Psoas muscle (tissue), 8 donors: Measurements from ENCODE around the gene MRPL10. TPM values are rescaled to one million over a fixed set of nuclear protein-coding genes. Genes with fewer than 3 reads are reported as not detected.
A peak's percentile ranks its signal among the peaks of the same experiment; 100 is the strongest.

Experiments
- ATAC-seq, 4 donors: fragments of 200-7000 bp; cut with Tn5 transposase; one replicate each; pipeline ENCODE4 v1.9.1; 2020; ENCODE audit warnings: moderate library complexity in 3 of 4, mild to moderate bottlenecking in 2 of 4
- DNase-seq, 2 donors: peaks; one replicate each; pipeline ENCODE4 v3.0.0-alpha.2; 2020
- H3K27ac ChIP-seq: fragments of 200-600 bp; one replicate; pipeline ENCODE4 v1.8.0; 2022
- H3K27me3 ChIP-seq, 3 donors: fragments of 200-600 bp in 1 of 3; one replicate each; pipeline versions ENCODE4 v1.6.1 to v1.8.0; 2013 to 2022; ENCODE audit warnings: low read length in 2 of 3, mild to moderate bottlenecking in 2 of 3, moderate library complexity in 1 of 3; ENCODE audit not compliant: insufficient read depth in 3 of 3
- H3K36me3 ChIP-seq, 2 donors: fragments of 200-600 bp in 1 of 2; one replicate each; pipeline versions ENCODE4 v1.6.1 to v1.8.0; 2013 to 2022; ENCODE audit warnings: low read depth in 1 of 2, mild to moderate bottlenecking in 1 of 2, moderate library complexity in 1 of 2; ENCODE audit not compliant: insufficient read depth in 1 of 2
- H3K4me1 ChIP-seq: fragments of 200-600 bp; one replicate; pipeline ENCODE4 v1.8.0; 2022
- H3K4me3 ChIP-seq: fragments of 200-600 bp; one replicate; pipeline ENCODE4 v1.8.0; 2022; ENCODE audit warnings: mild to moderate bottlenecking
- H3K9me3 ChIP-seq: fragments of 200-600 bp; one replicate; pipeline ENCODE4 v1.8.0; 2022
- WGBS, 3 donors: extraction: QIAGEN DNeasy Blood & Tissue Kit; methylation state at CpG; one replicate each; pipeline versions ENCODE4 v1.1.6 to v1.1.7; 2013; 5-methylcytosine and 5-hydroxymethylcytosine counted together
- intact Hi-C, 2 donors: fragments of 100-400 bp; cut with DNase I; formaldehyde crosslinking; loops; one replicate each; pipeline versions ENCODE4 v1.11.0 to v1.14.2; 2022
- polyA plus RNA-seq, 3 donors: library from polyadenylated mRNA; stranded (reverse); fragments of 200-250 nt; gene quantifications; one replicate each; pipeline ENCODE4 v1.2.3, GENCODE V29; 2013
- total RNA-seq, 4 donors: library from RNA; stranded (reverse); fragmentation: NEBNext Ultra II Directional in 2 of 4; extraction: Animal tissue kit (Norgen Biotek cat#: 25700) in 2 of 4; gene quantifications; one replicate each; pipeline versions ENCODE4 v1.2.1 to v1.2.4, GENCODE V29; 2021 to 2023
- TF ChIP-seq, protein P1 (sequence below): fragments of 200-600 bp; IDR thresholded peaks from one replicate; pipeline ENCODE4 v1.8.0; 2022; ENCODE audit warnings: antibody characterized with exemption
- donor health status: healthy with polysubstance abuse.
- donor health status: DM: no; HTN: no; CAD: no; lungs with moderate emphysema.
- donor health status: Bipolar disorder and iron deficiency.
- donor health status: healthy.
- donor health status: DM: yes; HTN: yes; CAD: no.
- donor health status: DM: no; HTN: no; CAD: no.
- donor health status: DM: no; HTN: no; CAD: no.
- donor health status: DM: yes; HTN: yes; CAD: no.

Gene MRPL10
- total and polyA plus RNA-seq, 7 donors = 37.8 to 78.6 (median 47.0) TPM

DNA sequence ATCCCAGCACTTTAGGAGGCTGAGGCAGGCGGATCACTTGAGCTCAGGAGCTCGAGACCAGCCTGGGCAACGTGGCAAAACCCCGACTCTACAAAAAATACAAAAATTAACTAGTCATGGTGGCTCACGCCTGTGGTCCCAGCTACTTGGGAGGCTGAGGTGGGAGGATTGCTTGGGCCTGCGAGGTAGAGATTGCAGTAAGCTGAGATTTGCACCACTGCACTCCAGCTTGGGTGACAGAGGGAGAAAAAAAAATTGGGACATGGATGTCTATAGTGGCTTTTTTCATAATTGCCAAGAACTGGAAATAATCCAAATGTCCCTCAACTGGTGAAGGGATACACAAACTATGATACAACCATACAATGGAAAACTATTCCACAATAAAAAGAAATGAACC, 38.4 kb downstream of the MRPL10 start:
- Histone ChIP-seq H3K27me3 (peaks cover 0 to 68% (median 15%) of the 10 kb centered on the region in 3 donors), H3K4me3 (no peak overlapping the region), H3K27ac (no peak overlapping the region), H3K9me3 (no peaks in the 10 kb centered on the region), H3K4me1 (peaks cover 4% of the 10 kb centered on the region), H3K36me3 (no peaks in the 10 kb centered on the region)
- TF ChIP-seq, protein P1, sequence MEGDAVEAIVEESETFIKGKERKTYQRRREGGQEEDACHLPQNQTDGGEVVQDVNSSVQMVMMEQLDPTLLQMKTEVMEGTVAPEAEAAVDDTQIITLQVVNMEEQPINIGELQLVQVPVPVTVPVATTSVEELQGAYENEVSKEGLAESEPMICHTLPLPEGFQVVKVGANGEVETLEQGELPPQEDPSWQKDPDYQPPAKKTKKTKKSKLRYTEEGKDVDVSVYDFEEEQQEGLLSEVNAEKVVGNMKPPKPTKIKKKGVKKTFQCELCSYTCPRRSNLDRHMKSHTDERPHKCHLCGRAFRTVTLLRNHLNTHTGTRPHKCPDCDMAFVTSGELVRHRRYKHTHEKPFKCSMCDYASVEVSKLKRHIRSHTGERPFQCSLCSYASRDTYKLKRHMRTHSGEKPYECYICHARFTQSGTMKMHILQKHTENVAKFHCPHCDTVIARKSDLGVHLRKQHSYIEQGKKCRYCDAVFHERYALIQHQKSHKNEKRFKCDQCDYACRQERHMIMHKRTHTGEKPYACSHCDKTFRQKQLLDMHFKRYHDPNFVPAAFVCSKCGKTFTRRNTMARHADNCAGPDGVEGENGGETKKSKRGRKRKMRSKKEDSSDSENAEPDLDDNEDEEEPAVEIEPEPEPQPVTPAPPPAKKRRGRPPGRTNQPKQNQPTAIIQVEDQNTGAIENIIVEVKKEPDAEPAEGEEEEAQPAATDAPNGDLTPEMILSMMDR = no peak
- 53 to 66% (median 62%) methylated on average over 6 of the region's 6 CpGs for WGBS, 3 donors
- intact Hi-C loops = no loop called here
- ATAC-seq (no peak), DNase-seq (no peak)

- intact Hi-C loops = no loop called here
- no peak overlapping the region for H3K4me3 ChIP-seq
- 65 to 74% (median 74%) methylated on average over 1 of the region's 1 CpG for WGBS, 3 donors
- H3K27me3 ChIP-seq = peaks cover 0 to 69% (median 15%) of the 10 kb centered on the region in 3 donors
- H3K36me3 ChIP-seq = no peaks in the 10 kb centered on the region
- no peak for ATAC-seq
- H3K4me1 ChIP-seq = peaks cover 4% of the 10 kb centered on the region
- no peaks in the 10 kb centered on the region for H3K9me3 ChIP-seq
- DNase-seq = no peak
- H3K27ac ChIP-seq = no peak overlapping the region
- TF ChIP-seq, protein P1 = no peak
Observed at GRCh38 chr17:47792457-47792856, 38.9 kb downstream of the MRPL10 start.

DNA sequence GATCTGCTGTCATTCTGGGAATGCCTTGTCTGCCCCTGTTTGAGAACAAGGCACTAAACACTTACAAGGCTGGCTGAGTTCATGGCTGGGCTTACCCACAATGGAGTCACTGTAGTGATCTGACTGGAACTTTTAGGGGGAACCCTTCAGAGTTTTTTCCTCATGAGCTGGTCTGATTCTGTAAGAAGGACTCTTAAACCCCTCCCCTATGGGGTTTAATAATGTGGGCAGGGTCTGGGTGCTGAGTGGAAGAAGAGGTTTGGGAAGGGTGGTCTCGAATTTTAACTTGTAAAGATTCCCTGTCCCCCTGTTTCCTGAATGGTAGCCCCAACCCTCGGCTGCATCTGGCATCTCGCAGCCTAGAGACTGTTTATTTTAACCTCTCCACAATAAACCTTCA, 40.3 kb downstream of the MRPL10 start:
- Histone ChIP-seq H3K4me3 (no peak overlapping the region), H3K27ac (no peak overlapping the region), H3K4me1 (peaks cover 4% of the 10 kb centered on the region), H3K9me3 (no peaks in the 10 kb centered on the region), H3K36me3 (no peaks in the 10 kb centered on the region), H3K27me3 (peaks cover 0 to 74% (median 15%) of the 10 kb centered on the region in 3 donors)
- no peak for ATAC-seq
- WGBS, 3 donors = 35 to 44% (median 36%) methylated on average over 3 of the region's 3 CpGs
- intact Hi-C loops = no loop called here
- TF ChIP-seq, protein P1 = no peak
- no peak for DNase-seq

DNA sequence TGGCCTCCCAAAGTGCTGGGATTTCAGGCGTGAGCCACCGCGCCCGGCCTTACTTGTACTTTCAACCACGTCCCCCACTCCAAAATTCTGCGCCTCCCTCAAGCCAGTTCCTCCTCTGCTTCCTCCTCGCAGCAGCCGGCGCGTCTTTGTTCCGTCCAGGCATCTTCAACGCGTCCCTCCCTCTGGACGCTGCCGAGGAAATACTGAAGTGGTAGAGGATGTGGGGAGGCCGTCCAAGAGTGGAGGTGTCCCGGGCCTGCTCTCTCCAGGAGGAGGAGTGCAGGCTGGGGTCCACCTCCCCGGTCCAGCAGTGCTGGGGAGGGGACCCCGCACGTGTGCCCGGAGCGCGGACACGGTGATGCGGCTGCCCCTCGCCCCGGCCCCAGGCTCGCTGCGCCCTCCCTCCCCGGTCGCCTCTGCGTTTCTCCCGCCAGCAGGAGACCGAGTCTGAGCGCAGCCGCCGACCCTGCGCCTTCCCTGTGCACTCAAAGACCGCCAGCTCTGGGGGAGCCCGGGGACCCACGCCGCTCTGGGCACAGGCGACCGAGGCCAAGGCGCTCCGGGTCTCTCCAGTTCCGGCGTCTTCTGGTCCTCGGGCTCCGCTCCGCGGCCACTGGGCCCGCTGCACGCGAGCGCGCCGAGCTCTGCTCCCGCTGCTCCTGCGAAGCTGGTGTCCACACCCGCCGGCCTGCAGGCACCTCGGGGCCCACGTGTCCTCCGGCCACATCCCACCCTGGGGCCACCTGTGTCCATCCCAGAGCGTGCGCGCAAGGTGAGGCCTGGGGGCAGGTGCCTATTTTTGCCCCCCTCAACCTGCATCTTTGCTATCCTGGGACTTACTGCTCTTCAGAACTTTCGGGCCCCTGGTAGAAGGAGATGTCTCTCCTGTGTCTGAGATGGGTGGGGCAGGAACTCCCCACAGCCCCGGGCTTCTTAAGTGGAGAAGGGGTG, 41.5 kb downstream of the MRPL10 start:
- Histone ChIP-seq H3K27ac (no peak overlapping the region), H3K27me3 (peaks cover 2 to 76% (median 15%) of the 10 kb centered on the region in 3 donors), H3K4me1 (peaks cover 4% of the 10 kb centered on the region), H3K4me3 (peak overlapping the region; percentile 61), H3K36me3 (no peaks in the 10 kb centered on the region), H3K9me3 (no peaks in the 10 kb centered on the region)
- 2 to 3% (median 2%) methylated on average over 60 to 70 of the region's 70 CpGs for WGBS, 3 donors
- intact Hi-C loops = no loop called here
- DNase-seq = peak; percentile 53 to 72
- peak; percentile 88 to 98 (median 92) for ATAC-seq
- TF ChIP-seq, protein P1 = peak; percentile 59
